Fibroblast of villous mesenchyme (primary cell): ENCODE measurements around the gene CYTIP. TPM values are rescaled to one million over a fixed set of nuclear protein-coding genes. Genes with fewer than 3 reads are reported as not detected.

Experiments used
- DNase-seq: peaks from one replicate; pipeline ENCODE4 v3.0.0-alpha.2; 2010; ENCODE audit warnings: low read depth
- H3K4me3 ChIP-seq: 2 replicates; pipeline ENCODE4 v1.5.1; 2011; ENCODE audit warnings: low read depth, mild to moderate bottlenecking, low read length
- total RNA-seq: library from RNA; depleted of rRNA; stranded (reverse); fragments of >200 nt; gene quantifications from 2 replicates; pipeline ENCODE4 v1.2.3, GENCODE V29; 2012
- TF ChIP-seq, protein P1 (sequence below): IDR thresholded peaks from 2 replicates; pipeline ENCODE4 v1.5.1; 2012; ENCODE audit warnings: low read depth, mild to moderate bottlenecking, low read length; ENCODE audit not compliant: insufficient read depth

Gene CYTIP
- total RNA-seq, 1 donor = 0.43 TPM

DNA sequence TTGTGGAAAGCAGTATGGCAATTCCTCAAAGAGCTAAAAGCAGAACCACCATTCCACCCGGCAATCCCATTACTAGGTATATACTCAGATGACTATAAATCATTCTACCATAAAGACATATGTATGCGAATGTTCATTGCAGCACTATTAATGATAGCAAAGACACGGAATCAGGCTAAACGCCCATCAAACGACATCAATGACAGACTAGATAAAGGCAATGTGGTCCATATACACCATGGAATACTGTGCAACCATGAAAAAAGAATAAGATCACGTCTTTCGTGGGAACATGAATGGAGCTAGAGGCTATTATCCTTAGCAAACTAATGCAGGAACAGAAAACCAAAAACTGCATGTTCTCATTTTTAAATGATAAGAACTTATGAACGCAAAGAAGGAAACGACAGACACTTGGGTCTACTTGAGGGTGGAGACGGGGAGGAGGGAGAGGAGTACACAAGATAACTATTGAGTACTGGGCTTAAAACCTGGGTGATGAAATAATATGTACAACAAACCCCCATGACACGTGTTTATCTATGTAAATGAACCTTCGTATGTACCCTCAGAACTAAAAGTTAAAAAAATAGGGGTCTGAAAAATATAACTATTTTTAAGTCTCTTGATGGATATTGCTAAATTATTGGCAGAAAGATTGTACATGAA lies 32.0 kb upstream of the CYTIP start:
- TF ChIP-seq, protein P1, sequence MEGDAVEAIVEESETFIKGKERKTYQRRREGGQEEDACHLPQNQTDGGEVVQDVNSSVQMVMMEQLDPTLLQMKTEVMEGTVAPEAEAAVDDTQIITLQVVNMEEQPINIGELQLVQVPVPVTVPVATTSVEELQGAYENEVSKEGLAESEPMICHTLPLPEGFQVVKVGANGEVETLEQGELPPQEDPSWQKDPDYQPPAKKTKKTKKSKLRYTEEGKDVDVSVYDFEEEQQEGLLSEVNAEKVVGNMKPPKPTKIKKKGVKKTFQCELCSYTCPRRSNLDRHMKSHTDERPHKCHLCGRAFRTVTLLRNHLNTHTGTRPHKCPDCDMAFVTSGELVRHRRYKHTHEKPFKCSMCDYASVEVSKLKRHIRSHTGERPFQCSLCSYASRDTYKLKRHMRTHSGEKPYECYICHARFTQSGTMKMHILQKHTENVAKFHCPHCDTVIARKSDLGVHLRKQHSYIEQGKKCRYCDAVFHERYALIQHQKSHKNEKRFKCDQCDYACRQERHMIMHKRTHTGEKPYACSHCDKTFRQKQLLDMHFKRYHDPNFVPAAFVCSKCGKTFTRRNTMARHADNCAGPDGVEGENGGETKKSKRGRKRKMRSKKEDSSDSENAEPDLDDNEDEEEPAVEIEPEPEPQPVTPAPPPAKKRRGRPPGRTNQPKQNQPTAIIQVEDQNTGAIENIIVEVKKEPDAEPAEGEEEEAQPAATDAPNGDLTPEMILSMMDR = no peak
- DNase-seq = no peak
- no peak overlapping the region for H3K4me3 ChIP-seq

GRCh38 chr2:157473581-157473980 lies 29.7 kb upstream of the CYTIP start:
- no peak for DNase-seq
- TF ChIP-seq, protein P1 = no peak
- no peak overlapping the region for H3K4me3 ChIP-seq

GRCh38 chr2:157471078-157471477 lies 27.2 kb upstream of the CYTIP start:
- H3K4me3 ChIP-seq = no peak overlapping the region
- DNase-seq = no peak
- TF ChIP-seq, protein P1 = no peak

DNA sequence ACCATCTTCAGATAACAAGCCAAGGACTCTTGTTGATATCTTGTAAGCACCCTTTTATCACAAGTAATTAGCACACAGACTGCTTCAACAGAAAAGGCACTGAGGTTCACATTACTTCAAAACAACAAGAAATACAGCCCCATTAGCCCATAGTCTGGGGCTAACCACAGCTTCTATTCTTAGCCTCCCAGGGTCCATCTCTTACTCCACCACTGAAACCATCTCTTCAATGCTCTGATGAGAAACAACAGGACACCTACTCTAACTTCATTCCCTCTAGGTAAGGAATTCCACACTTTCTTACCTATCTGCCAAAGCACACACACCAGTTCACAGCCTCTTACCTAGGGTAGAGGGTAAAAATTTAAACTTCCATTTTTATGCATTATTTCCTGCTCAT lies 26.4 kb upstream of the CYTIP start:
- no peak overlapping the region for H3K4me3 ChIP-seq
- DNase-seq = no peak
- TF ChIP-seq, protein P1 = no peak

- no peak for DNase-seq
- TF ChIP-seq, protein P1 = no peak
Observed at GRCh38 chr2:157469726-157470125, 25.8 kb upstream of the CYTIP start.

GRCh38 chr2:157468931-157469708 lies 25.2 kb upstream of the CYTIP start:
- H3K4me3 ChIP-seq = no peak overlapping the region
- no peak for DNase-seq
- TF ChIP-seq, protein P1 = no peak

More at GRCh38 chr2:157469726-157470125, 25.8 kb upstream of the CYTIP start:
- no peak overlapping the region for H3K4me3 ChIP-seq
